HTR-8/SVneo (cell line): ENCODE data around the gene PLEKHA3.
"Not testable (repeated sequence)": the region's sequence is repeated elsewhere in the genome, so short reads cannot be mapped to it uniquely, and the experiment has no call there.

Source experiments
- DNase-seq: peaks from one replicate; pipeline ENCODE4 v3.0.0; 2011; ENCODE audit warnings: low spot score, mixed read lengths; ENCODE audit not compliant: insufficient read length
- FAIRE-seq: peaks from 2 replicates; lab custom pipeline; 2011; peaks lifted over from hg19 to GRCh38; lab: Jason Lieb, UNC

The PLEKHA3 gene

DNA sequence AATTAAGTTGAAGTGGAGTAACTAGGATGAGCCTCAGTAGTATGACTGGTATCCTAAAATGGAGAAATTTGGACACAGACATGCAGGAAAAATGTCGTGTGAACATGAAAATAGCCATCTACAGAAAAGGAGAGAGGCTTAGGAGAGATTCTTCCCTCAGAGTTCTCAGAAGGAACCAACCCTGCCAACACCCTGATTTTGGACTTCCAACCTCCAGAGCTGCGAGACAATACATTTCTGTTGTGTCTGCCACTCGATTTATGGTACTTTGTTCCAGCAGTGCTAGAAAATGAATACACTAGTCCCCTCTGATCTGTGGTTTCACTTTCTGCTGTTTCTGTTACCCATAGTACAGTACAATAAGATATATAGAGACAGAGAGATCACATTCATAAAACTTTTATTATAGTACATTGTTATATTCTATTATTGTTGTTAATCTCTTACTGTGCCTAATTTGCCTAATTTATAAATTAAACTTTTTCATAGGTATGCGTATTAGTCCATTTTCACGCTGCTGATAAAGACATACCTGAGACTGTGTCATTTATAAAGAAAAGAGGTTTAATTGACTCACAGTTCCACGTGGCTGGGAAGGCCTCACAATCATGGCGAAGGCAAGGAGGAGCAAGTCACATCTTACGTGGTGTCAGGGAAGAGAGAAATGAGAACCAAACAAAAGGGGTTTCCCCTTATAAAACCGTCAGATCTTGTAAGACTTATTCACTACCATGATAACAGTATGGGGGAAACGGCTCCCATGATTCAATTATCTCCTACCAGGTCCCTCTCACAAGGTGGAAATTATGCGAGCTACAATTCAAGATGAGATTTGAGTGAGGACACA lies 41.3 kb downstream of the PLEKHA3 start:
- FAIRE-seq (no peak), DNase-seq (no peak)

DNA sequence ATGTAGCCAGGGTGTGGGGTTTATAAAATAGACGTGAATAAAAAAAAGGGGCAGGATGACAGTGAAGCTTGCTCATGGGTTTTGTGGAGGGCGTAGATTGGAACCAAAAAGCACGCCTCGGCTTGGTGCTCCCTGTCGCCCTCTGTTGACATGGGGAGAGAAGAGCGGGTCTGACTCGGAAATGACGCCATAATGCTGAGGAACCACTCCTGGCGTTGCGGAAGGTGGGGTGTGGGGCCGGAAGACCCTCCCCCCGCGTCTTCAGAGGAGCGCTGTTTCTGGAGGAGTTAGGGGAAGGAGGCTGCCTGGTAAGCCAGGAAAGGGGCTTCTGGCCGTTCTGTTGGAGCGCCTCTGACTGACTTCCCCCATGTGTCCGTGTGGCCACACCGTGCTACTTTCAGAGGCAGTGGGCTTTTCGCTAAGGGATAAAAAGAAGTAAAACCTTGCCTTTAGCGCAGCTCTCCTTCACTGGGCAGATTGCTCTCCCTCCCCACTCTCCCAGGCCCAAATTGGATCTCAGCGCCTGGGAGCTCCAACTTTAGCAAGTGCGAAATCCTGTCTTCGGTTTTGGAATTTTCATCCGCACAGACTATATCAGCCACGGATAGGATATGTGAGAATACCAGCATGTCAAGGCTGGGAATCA lies 42.8 kb downstream of the PLEKHA3 start:
- FAIRE-seq = no peak
- DNase-seq = peak; percentile 78

DNA sequence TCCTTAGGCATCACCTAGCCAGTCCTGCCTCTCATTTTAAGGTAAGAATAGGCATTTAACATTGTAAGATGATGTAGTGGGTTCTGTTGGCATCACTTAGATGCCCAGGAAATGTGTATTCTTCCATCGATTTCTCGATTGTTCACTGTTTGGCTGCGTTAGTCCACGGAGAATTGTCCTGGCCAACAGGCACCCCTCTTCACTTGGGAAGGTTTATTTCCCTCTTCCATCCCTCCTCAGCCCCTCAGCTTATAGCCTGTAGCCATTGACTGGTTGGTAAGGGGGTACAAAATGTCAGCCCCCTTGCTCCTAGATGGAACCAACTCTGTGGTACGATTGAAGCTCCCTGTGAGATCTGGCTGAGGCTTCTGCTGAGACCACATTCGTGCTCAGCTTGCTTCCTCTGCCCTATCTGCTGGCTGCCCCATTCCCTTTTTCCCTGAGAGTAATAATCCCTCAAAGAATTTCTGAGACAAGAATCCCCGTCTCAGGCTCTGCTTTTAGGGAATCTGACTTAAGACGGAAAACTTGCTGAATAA lies 43.4 kb downstream of the PLEKHA3 start:
- DNase-seq (no peak), FAIRE-seq (no peak)

DNA sequence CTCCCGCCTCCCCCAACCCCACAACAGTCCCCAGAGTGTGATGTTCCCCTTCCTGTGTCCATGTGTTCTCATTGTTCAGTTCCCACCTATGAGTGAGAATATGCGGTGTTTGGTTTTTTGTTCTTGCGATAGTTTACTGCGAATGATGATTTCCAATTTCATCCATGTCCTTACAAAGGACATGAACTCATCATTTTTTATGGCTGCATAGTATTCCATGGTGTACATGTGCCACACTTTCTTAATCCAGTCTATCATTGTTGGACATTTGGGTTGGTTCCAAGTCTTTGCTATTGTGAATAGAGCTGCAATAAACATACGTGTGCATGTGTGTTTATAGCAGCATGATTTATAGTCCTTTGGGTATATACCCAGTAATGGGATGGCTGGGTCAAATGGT lies 44.8 kb downstream of the PLEKHA3 start:
- not testable (repeated sequence) for FAIRE-seq, DNase-seq

DNA sequence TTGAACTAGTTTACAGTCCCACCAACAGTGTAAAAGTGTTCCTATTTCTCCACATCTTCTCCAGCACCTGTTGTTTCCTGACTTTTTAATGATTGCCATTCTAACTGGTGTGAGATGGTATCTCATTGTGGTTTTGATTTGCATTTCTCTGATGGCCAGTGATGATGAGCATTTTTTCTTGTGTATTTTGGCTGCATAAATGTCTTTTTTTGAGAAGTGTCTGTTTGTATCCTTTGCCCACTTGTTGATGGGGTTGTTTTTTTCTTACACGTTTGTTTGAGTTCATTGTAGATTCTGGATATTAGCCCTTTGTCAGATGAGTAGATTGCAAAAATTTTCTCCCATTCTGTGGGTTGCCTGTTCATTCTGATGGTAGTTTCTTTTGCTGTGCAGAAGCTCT lies 45.2 kb downstream of the PLEKHA3 start:
- not testable (repeated sequence) for FAIRE-seq

DNA sequence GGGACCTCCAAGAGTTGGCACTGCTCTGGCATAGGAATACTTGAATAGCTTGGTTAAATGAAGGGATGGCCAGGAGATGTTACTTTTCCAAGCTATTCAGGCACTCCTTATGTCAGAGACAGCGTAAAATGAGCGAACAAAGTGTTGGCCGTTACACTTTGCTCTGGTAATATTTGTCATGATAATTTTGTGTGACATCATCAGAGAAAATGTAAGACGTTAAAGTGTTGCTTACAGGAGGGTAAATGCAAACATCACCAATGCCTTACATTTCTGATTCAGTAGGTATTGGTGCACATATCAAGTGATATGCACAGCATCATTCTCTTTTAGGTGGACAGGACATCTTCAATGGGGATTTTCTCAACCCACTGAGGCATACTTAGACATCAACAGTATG lies 46.0 kb downstream of the PLEKHA3 start:
- FAIRE-seq (no peak), DNase-seq (no peak)

More for the DNA sequence above, 45.2 kb downstream of the PLEKHA3 start:
- not testable (repeated sequence) for DNase-seq

DNA sequence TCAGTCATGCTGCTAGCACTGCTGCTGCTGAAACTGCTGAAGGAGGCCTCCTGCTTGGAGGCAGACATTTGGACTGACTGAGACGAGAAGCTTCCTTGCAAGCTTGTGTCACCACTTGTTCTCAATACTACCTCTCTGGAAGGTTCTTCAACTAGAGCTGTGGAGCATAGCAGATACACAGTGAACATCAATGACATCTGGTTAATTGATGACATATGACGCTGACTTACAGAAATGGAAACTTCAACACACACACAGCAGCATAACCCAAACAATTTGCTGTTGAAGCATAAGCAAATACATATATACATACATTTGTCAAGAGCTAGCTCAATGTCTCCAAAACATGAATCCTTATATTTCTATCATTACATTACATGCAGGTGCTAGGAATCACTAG lies 47.3 kb downstream of the PLEKHA3 start:
- DNase-seq (no peak), FAIRE-seq (no peak)

DNA sequence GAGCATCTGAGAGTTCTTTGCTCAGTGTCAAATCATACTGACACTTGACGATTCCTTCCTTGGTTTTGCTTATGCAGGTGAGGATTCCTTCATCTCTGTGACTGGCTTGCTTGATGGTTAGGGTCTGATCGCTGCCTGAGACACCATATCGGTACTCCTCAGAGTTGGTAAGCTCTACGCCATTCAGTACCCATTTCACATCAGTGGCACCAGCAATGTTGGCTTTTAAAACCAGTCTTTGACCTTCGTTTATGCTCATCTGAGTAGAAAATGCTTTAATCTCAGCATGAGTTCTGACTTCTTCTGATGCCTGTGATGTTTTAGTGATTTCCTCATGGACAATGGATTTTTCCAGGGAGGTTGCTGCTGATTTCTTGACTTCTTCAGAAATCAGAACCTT lies 48.4 kb downstream of the PLEKHA3 start:
- DNase-seq (no peak), FAIRE-seq (no peak)

DNA sequence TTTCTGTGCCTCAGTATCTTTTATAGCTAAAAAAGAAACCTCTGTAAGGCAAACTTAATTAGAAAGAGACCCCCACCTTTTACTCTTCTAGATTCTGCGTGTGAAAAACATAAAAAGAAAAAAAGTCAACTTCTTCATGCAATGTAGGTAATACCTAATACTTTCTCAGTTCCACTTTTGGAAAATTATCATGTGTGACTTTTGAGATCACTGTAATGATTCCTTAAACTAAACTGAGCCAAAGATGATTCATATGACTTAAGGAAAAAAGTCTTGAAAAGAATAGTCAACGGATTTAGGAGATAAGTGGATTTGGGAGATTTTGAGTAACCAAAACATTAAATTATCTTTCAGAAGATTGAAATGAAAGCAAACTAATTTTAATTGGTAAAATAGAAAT lies 48.9 kb downstream of the PLEKHA3 start:
- no peak for FAIRE-seq

DNA sequence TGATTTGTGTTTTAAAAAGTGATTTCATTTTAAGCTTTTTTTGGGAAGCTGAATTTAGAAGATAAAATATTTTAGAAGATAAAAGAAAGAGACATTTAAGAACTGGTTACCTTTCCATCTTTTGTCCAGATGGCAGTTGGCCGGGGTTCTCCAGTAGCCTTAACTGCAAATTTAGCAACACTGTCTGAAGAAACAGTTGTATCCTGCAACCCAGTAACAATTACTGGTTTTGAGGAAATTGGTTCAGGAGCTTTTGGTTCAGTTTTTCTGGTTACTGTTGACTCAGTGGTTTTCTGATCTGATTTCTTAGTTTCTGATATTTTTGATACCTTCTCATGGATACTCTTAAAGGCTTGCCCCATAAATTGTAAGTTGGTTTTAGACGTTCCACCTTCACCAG lies 49.9 kb downstream of the PLEKHA3 start:
- FAIRE-seq (no peak), DNase-seq (no peak)

More for the DNA sequence above, 48.9 kb downstream of the PLEKHA3 start:
- DNase-seq = no peak

DNA sequence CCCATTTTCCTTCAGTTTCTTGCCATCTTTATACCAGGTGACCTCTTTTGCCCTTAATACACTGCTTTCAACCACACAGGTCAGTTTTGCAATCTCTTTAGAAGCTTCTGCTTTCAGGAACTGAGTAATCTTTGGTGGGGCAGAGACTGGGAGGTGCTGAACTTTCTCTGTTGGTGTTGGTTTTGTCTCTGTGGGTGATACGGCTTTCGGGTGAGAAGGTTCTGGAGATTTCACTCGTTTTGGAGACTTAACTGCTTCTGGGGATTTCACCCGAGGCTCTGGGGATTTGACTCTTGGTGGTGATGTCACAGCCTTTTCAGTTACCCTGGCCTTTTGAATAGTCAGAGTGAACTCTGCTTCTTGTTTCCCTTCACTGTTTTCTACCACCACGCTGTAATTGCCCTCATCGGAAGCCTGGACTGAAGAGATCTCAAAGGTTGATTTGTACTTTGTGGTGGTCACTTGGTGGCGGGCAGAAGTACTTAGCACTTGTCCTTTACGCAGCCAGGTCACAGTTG lies 50.4 kb downstream of the PLEKHA3 start:
- DNase-seq (no peak), FAIRE-seq (no peak)

DNA sequence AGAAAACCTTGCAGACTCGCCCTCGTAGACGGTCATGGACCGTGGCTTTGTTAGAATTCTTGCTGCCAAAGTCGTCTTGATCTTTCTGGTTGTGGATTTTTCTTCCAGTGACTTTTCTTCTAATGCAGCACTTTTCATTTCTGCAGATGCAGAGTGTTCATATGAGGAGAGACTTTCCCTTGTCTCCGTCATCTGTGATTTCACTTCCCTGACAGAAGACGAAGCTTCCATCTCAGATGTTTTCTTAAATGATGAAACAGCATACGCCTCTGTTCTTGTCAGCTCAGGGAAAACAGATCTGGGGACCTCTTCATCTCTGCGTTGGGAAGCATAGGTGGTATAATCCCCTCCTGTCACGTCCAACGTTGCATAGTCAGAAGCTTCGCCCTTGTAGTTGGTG lies 50.9 kb downstream of the PLEKHA3 start:
- no peak for DNase-seq
- FAIRE-seq = no peak

DNA sequence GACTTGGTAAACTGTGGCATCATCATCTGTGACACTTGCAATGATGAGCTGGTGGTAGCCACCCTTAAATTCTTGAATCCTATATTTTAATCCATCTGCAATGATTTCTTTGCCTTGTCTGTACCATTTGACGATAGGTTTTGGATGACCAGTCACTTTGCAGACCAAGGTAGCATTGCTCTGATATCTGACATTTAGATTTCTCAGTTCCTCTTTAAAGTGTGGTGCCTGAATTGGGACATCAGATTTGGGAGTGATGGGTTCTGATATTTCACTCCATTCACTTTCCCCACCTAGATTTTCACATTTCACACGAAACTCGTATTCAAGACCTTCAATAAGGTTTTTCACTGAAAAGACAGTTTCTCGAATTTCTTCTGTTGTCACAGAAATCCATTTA lies 55.8 kb downstream of the PLEKHA3 start:
- FAIRE-seq = no peak
- no peak for DNase-seq

DNA sequence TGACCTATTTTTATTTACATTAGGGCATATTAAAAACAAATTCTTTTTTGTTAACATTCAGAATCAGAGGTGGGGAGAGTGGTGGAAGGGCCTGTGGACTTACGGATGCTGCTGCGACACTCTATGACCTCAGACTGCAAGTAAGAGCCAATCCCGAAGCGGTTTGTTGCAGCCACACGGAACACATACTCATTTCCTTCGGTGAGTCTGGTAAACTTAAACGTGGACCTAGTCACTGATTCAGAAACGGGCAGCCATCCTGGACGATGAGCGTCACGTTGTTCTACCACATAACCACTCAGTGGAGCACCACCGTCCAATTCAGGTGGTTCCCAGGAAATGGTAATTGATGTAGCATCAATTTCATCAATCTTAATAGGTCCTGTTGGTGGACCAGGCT lies 61.9 kb downstream of the PLEKHA3 start:
- FAIRE-seq = no peak

DNA sequence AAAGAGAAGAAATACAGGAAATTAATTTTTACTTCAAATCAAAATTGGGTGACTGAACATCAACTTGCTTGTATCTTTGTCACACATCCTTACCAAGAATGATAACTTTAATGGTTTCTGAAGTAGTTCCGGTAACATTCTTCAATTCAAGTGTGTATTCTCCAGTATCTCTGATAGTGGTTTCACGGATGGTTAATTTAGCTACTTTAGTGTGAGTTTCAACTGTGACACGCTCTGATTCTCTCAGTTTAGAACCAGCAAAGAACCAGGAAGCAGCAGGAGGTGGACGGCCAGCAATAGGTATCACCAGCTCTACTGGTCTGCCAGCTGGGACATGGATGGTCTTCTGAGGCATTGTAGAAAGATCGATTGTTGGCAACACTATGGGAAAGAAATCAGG lies 62.3 kb downstream of the PLEKHA3 start:
- FAIRE-seq (no peak), DNase-seq (no peak)

More for the DNA sequence above, 61.9 kb downstream of the PLEKHA3 start:
- DNase-seq = no peak

DNA sequence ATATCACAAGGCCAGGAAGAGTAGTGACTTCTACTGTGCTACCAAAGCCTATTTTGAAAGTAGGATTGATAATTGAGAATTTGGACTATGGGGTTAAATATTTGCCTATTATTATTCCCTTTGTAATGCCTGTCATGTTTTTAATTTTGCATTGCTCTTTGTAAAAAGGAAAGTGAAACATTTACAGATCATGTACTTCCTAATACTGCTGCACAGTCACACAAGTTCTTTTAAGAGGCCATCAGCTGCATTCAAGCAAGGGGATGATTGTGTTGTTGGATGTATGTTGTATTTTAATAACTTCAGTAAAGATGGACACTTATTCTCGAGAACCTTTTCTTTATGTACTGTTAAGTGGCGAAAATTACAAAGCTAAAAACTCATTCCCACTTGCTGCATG lies 70.1 kb downstream of the PLEKHA3 start:
- DNase-seq = no peak
- FAIRE-seq = no peak

DNA sequence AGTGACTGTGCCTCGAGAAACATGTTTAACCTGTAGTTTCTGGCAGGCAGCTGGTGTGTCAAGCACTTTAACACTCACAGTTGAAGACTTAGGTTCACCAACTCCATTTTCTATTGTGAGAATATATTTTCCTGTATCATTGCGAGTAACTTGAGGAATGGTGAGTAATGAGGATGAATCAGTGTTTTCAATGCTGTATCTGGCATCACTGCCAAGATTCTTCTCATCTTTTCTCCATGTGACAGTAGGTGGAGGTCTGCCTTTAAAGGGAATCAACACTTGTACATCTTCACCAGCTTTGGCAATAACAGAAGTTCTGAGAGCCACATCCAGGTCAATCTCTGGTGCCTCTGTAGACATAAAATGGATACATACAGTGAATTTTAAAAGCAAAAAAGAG lies 72.8 kb downstream of the PLEKHA3 start:
- DNase-seq (peak; percentile 6), FAIRE-seq (no peak)
